Smooth muscle cell (in vitro differentiated cells): Measurements from ENCODE around the gene FASTKD2. TPM values are rescaled to one million over a fixed set of nuclear protein-coding genes. Genes with fewer than 3 reads are reported as not detected.

Source experiments
- DNase-seq: peaks from one replicate; lab custom pipeline; 2025; ENCODE audit not compliant: unreplicated experiment; lab: John Stamatoyannopoulos, UW
- H2AFZ ChIP-seq: fragments of 200-600 bp; sonication (generic); 2 replicates; pipeline ENCODE4 v1.6.0; 2016; ENCODE audit warnings: antibody characterized with exemption, low read depth, mild to moderate bottlenecking
- H3F3A ChIP-seq: fragments of 200-600 bp; sonication (generic); 2 replicates; pipeline ENCODE4 v1.6.0; 2017; ENCODE audit warnings: antibody characterized with exemption, low read depth
- H3K27ac ChIP-seq: fragments of 200-600 bp; sonication (generic); 2 replicates; pipeline ENCODE4 v1.5.1; 2016; ENCODE audit warnings: low read depth, mild to moderate bottlenecking
- H3K27me3 ChIP-seq: fragments of 200-600 bp; sonication (generic); 2 replicates; pipeline ENCODE4 v1.6.1; 2016; ENCODE audit warnings: low read depth, mild to moderate bottlenecking
- H3K36me3 ChIP-seq: fragments of 200-600 bp; sonication (generic); 2 replicates; pipeline ENCODE4 v1.5.1; 2016; ENCODE audit warnings: low read depth
- H3K4me1 ChIP-seq: fragments of 200-600 bp; sonication (generic); 2 replicates; pipeline ENCODE4 v1.5.1; 2016; ENCODE audit warnings: low read depth
- H3K4me2 ChIP-seq: fragments of 200-600 bp; sonication (generic); 2 replicates; pipeline ENCODE4 v1.6.0; 2016; ENCODE audit warnings: mild to moderate bottlenecking
- H3K4me3 ChIP-seq: fragments of 200-600 bp; sonication (generic); 2 replicates; pipeline ENCODE4 v1.5.1; 2016; ENCODE audit warnings: mild to moderate bottlenecking
- H3K79me2 ChIP-seq: fragments of 200-600 bp; sonication (generic); 2 replicates; pipeline ENCODE4 v1.6.0; 2016; ENCODE audit warnings: low read depth, mild to moderate bottlenecking
- H3K9ac ChIP-seq: fragments of 200-600 bp; sonication (generic); 2 replicates; pipeline ENCODE4 v1.6.0; 2016; ENCODE audit warnings: low read depth
- H3K9me3 ChIP-seq: fragments of 200-600 bp; sonication (generic); replicated peaks from 2 replicates; pipeline ENCODE4 v1.5.1; 2016; ENCODE audit warnings: low read depth
- H4K20me1 ChIP-seq: fragments of 200-600 bp; sonication (generic); 2 replicates; pipeline ENCODE4 v1.6.0; 2016; ENCODE audit warnings: low read depth
- CTCF ChIP-seq: fragments of 200-600 bp; sonication (generic); IDR thresholded peaks from 2 replicates; pipeline ENCODE4 v1.5.1; 2017; ENCODE audit warnings: borderline replicate concordance, mild to moderate bottlenecking, antibody characterized with exemption; ENCODE audit not compliant: insufficient read depth, poor library complexity, severe bottlenecking
- WGBS: methylation state at CpG from one replicate; pipeline ENCODE4 v1.1.7; 2016; ENCODE audit warnings: low lambda C conversion rate; 5-methylcytosine and 5-hydroxymethylcytosine counted together
- polyA plus RNA-seq: library from polyadenylated mRNA; unstranded; fragments of >200 nt; fragmentation: Nextera tagmentation; extraction: Ambion mirVana; gene quantifications from 2 replicates; pipeline ENCODE4 v1.2.1, GENCODE V29; 2016
- total RNA-seq: library from RNA; depleted of rRNA; stranded (reverse); fragments of >200 nt; gene quantifications from 2 replicates; pipeline ENCODE4 v1.2.3, GENCODE V29; 2014

FASTKD2 gene
- total and polyA plus RNA-seq, 2 experiments from 2014 or later = 15.7 to 32.5 TPM

DNA sequence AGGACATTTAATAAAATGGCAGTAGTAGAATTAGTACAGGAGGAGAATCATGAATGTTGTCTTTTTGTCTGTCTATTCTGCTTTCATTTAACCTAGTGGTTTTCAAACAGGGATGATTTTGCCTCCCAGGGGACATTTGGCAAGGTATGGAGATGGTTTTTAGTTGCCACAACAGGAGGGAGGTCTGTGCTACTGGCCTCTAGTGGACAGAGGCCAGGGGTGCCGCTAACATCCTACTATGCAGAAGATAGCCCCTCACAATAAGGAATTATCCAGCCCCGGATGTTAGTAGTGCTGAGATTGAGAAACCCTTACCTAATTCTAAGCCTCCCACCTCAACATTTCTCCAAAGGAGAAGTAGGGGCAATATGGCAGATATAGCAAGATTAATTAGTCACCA, 18.3 kb downstream of the FASTKD2 start:
- Histone ChIP-seq H3K9ac (no peak overlapping the region), H3K4me2 (no peak overlapping the region), H3K27me3 (no peaks in the 10 kb centered on the region), H3F3A (no peaks in the 10 kb centered on the region), H3K79me2 (no peaks in the 10 kb centered on the region), H3K9me3 (peaks cover 7% of the 10 kb centered on the region), H3K4me1 (no peaks in the 10 kb centered on the region), H4K20me1 (peaks cover 15% of the 10 kb centered on the region), H3K27ac (no peak overlapping the region), H3K4me3 (no peak overlapping the region), H3K36me3 (peaks cover 26% of the 10 kb centered on the region), H2AFZ (no peak overlapping the region)
- peak; percentile 38 for TF ChIP-seq CTCF
- no peak for DNase-seq
- WGBS = 78% methylated on average over 2 of the region's 2 CpGs

DNA sequence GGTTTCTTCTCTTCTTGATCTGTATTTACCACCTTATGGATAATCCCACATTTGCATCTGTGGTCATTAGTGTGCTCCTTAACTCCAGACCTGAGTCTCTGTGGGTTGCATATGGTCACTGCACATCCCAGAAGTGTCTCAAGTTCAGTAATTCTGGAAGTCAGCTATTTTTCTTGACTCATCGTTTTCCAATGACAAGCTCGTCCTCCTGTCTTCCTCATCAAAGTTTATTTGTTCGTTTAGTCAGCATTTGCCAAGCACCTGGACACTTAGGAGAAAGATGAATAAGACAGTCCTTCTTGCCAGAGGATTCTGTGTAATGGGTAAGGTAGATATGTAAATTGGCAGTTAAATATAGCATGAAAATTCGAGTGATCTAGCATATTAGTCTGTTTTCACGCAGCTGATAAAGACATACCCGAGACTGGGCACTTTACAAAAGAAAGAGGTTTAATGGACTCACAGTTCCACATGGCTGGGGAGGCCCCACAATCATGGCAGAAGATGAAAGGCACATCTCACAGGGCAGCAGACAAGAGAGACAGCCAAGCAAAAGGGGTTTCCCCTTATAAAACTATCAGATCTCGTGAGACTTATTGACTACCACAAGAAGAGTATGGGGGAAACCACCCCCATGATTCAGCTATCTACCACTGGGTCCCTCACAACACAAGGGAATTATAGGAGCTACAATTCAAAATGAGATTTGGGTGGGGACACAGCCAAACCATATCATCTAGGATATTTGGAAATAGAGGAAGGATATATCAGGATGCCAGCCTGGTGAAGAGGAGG, 19.4 kb downstream of the FASTKD2 start:
- peaks cover 5% of the 10 kb centered on the region for H3K9me3 ChIP-seq
- no peak overlapping the region for H3K4me3 ChIP-seq
- no peak overlapping the region for H3K9ac ChIP-seq
- H3K36me3 ChIP-seq = peaks cover 19% of the 10 kb centered on the region
- no peak for DNase-seq
- H3K27me3 ChIP-seq = no peaks in the 10 kb centered on the region
- peaks cover 15% of the 10 kb centered on the region for H4K20me1 ChIP-seq
- TF ChIP-seq CTCF = no peak
- no peak overlapping the region for H3K27ac ChIP-seq
- H2AFZ ChIP-seq = no peak overlapping the region
- no peaks in the 10 kb centered on the region for H3K79me2 ChIP-seq
- H3K4me2 ChIP-seq = no peak overlapping the region
- no peaks in the 10 kb centered on the region for H3F3A ChIP-seq
- no peaks in the 10 kb centered on the region for H3K4me1 ChIP-seq
- 97% methylated on average over 7 of the region's 7 CpGs for WGBS

DNA sequence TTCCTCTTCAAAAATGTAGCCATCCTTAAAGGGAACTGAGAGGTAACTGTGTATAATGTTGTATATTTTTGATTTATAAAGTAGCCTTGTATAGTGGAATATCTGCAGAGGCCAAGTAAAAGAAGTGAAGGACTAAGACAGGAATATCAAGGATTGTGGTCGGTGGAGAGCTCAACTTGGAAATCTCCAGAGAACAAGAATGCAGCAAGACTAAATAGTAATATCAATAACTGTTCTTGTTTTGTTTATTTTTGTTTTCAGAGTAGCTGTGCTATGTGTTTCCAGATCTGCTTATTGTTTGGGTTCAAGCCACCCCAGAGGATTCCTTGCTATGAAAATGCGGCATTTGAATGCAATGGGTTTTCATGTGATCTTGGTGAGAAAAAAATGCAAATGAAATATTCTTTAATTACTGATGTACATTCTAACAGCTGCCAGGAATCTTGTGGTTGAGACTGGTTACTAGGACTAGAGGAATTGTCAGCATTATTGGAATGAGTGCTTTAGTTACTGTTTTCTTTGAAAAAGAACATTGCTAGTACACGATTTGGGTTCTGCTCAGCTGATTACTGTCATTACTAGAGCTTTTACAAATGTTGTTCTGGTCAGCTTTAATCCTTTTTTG, 25.0 kb downstream of the FASTKD2 start:
- Histone ChIP-seq H3K4me3 (no peak overlapping the region), H3K9me3 (no peaks in the 10 kb centered on the region), H3K4me2 (peak overlapping the region; percentile 37), H2AFZ (no peak overlapping the region), H3K27ac (peak overlapping the region; percentile 72), H3K27me3 (no peaks in the 10 kb centered on the region), H3K79me2 (no peaks in the 10 kb centered on the region), H3F3A (no peaks in the 10 kb centered on the region), H3K9ac (no peak overlapping the region), H4K20me1 (peaks cover 5% of the 10 kb centered on the region), H3K4me1 (no peaks in the 10 kb centered on the region), H3K36me3 (peaks cover 8% of the 10 kb centered on the region)
- DNase-seq = no peak
- TF ChIP-seq CTCF = no peak
- WGBS = 73% methylated on average over 3 of the region's 3 CpGs
